Stimulated activated CD8-positive, alpha-beta memory T cell treated with anti-CD3 and anti-CD28 coated beads, Interleukin-12 subunit alpha, Interleukin-12 subunit beta, amount 100 ng/mL, for 4 hours (primary cell): ENCODE results near the gene FAM167B.

Source experiments
- DNase-seq: peaks from one replicate; pipeline ENCODE4 v3.0.0-alpha.2; 2020; ENCODE audit warnings: low read depth

FAM167B gene

GRCh38 chr1:32246888-32247273 lies at the start of gene FAM167B:
TSS of gene FAM167B (plus strand) at chr1:32247222. CDS start at chr1:32247422, 200 bp downstream.
- no peak for DNase-seq

GRCh38 chr1:32197837-32198236 lies 49.2 kb upstream of the FAM167B start:
- no peak for DNase-seq

GRCh38 chr1:32198237-32199042 lies 48.6 kb upstream of the FAM167B start:
- DNase-seq, result no peak

DNA sequence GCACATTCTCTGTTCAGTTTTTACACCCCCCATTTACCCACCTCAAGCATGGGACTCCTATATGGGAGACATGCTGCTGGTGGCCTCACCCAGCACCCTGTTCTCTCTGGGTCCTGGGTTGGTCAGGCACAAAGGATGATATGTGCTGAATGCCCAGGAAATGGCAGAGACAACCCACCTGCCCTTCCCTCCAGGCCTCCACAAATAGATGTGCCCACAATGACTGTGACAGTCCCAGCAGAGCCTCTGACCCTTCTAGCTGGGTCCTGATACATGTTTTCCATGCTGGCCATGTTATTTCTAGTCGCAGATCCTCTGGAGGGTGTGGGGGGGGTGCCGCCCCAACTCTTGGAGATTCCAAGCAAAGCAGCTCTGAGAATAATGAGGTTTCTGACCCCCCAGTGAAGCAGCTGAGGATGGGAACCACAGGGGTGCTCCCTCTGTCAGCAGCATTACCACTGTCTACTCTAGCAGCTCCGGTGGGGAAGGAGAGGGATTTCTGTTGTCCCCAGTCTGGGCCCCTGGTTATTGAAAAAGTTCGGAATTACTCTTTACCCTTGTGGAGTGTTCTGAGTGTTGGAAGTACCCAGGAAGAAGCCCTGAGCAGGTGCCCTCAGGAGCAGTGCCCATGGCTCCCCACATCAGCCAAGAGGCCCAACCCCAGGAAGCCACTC lies 47.8 kb upstream of the FAM167B start:
- DNase-seq, result no peak

GRCh38 chr1:32199717-32200072 lies 47.3 kb upstream of the FAM167B start:
- no peak for DNase-seq

GRCh38 chr1:32200226-32201010 lies 46.6 kb upstream of the FAM167B start, which contains the start of gene CCDC28B:
TSS of gene CCDC28B (plus strand) at chr1:32200595. CDS start at chr1:32201936, 1,341 bp downstream.
- DNase-seq, result peak; percentile 41

DNA sequence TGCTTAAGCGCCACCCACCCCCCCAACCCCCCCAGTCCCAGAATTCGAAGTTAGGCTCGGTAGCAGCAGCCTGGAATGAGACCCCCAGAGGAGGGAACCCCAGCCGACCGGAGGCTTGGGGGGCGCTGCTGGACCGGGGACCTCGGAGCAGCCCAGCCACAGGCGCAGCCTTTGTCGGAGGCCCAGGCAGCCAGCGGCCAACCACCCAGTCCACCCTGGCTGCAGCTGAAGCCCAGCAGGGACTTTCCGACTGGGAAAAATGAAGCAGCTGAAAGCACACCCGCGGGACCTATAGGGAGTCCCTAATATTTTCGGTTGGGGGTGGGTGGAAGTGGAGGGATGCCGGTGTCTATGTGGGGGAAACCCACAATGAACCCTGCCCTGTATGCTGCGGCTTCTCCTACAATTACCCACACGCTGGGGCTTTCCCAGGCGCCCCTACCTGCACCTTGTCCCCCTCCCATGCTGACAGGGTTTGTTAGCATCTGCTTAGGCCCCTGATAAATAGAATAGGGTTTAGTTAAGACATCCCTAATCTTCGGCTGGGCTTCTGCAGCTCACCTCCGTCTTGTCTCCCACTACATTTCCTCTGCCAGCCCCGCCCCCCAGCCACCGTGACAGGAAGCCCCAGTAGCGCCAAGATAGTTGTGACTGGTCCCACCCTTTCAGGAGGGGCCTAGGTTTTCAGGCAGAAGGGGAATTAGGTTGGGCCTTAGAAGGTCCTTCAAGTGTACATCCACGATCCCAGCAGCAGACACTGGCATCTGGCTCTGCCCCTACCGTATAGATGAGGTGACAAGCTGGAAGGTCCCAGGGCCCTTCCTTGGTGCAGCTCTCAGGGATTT lies 45.8 kb upstream of the FAM167B start:
- DNase-seq, result peak; percentile 52

- no peak for DNase-seq
Observed at GRCh38 chr1:32204943-32205361, 42.1 kb upstream of the FAM167B start.

- peak; percentile 68 for DNase-seq
Observed at GRCh38 chr1:32205401-32206370, 41.3 kb upstream of the FAM167B start, which contains the start of gene IQCC. TSS of gene IQCC (plus strand) at chr1:32205671. CDS start at chr1:32205682, 11 bp downstream.

GRCh38 chr1:32208469-32208868 lies 38.6 kb upstream of the FAM167B start:
- DNase-seq, result no peak

DNA sequence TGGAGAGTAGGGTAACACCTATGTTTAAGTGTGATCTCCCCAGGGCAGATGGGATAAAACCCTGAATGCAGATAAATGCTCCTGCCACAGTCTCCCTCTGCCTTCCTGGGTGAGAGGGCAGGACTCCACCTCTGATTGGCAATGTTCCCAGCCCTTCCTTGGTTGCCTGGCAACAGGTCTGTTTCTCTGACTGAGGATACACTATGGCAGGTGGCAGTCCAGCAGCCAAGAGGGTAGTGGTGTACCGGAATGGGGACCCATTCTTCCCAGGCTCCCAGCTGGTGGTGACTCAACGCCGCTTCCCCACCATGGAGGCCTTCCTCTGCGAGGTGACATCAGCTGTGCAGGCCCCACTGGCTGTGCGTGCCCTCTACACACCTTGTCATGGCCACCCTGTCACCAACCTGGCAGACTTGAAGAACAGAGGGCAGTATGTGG lies 38.1 kb upstream of the FAM167B start, which contains the start of gene DCDC2B:
DCDC2B (plus strand) TSS at position 199 of the 438 bp plus-strand sequence; CDS start at position 204, 5 bp downstream.
- no peak for DNase-seq

GRCh38 chr1:32215629-32216480 lies 31.2 kb upstream of the FAM167B start:
- DNase-seq, result peak; percentile 25

GRCh38 chr1:32216566-32216965 lies 30.5 kb upstream of the FAM167B start:
- DNase-seq, result no peak

DNA sequence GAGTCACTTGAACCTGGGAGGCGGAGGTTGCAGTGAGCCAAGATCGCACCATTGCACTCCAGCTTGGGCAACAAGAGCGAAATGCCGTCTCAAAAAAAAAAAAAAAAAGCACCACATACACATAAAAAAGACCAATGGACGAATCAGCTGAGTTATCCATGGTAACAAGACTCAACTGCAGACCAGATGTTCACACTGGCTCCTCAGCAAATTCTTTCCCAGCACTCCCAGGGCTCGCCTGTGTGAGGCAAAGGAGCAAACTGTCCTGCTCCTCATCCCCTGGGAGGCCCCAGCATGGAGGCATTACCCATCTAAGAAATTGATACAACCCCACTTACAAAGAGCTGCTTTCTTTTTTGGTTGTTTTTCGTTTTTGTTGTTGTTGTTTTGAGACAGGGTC lies 28.0 kb upstream of the FAM167B start:
- no peak for DNase-seq

GRCh38 chr1:32220746-32221580 lies 26.1 kb upstream of the FAM167B start:
- no peak for DNase-seq

DNA sequence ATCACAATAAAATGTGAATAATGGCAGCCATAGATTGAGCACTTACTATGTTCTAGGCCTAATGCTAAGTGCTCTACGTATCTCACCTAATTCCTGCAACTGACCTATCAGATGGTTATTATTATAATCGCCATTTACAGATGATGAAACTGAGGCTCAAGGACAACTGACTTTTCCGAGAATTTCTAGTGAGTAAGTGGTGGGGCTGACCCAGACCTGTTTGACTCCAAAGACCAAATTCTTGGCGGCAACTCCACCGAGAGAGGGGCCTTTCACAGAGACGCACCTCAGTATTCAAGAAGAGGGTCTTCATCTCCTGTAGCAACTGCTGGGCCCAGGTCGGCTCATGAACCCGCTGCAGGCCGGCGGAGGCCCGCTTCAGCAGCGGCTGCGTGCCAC lies 25.4 kb upstream of the FAM167B start:
- DNase-seq, result no peak

DNA sequence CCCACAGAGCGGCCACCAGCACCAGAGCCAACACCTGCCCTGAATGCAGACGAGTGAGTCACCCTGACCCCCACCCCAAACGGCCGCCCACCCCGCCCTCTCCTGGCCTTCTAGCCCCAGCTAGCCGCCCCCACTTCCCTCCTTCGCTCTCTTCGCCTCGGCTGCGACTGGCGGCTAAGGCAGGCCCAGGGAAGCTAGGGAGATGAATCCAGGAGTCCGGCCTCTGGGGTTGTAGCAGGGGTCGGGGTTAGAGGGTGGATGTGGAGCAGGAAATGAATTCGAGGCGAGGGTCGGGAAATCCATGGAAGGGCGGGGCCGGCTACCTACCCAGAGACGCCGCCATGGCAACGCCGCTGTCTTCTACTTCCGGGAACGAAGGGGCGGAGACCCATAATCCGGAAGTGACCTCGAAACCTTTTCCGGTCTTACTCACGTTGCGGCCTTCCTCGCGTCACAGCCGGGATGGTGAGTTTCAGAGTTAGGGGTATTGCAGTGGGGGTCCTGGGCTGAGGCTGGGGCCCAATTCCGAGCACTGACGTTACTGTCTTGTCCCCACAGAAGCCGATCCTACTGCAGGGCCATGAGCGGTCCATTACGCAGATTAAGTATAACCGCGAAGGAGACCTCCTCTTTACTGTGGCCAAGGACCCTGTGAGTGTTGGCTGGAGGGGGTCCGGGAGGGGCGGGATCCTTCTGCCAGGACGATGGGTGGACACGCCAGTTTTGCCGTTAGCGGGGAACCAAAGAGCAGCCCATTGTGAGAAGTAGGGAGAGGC lies 24.9 kb upstream of the FAM167B start, which contains the start of the genes EIF3I and TMEM234:
EIF3I (plus strand) TSS at position 428 of the 776 bp plus-strand sequence; CDS start at position 463, 35 bp downstream.
TMEM234 (minus strand) TSS at position 374 of the 776 bp plus-strand sequence; CDS start at position 343, 31 bp downstream.
- DNase-seq, result peak; percentile 87
